Loucy (cell line): ENCODE results near the gene PRELP.

Source experiments
- CTCF ChIP-seq: fragments of 200-600 bp; sonication (generic); conservative IDR thresholded peaks from 2 replicates; pipeline ENCODE4 v1.5.1; 2014; ENCODE audit warnings: mild to moderate bottlenecking, antibody characterized with exemption, low read length
- EZH2phosphoT487 ChIP-seq: fragments of 200-600 bp; IDR thresholded peaks from 2 replicates; pipeline ENCODE4 v1.6.1; 2018; ENCODE audit warnings: antibody characterized with exemption, mild to moderate bottlenecking, moderate library complexity, borderline replicate concordance

- no peak for TF ChIP-seq CTCF
- no peak for TF ChIP-seq EZH2phosphoT487
These were observed 46.2 kb downstream of the PRELP start for GRCh38 chr1:203521812-203522211.
